ENCODE results near the gene TEX36. TPM values are rescaled to one million over a fixed set of nuclear protein-coding genes. Genes with fewer than 3 reads are reported as not detected.
"Not testable (repeated sequence)": the region's sequence is repeated elsewhere in the genome, so short reads cannot be mapped to it uniquely, and the experiment has no call there.

Gene TEX36
- total RNA-seq, 1 donor from 2014 or later: not detected

GRCh38 chr10:125656523-125656922 is 26.4 kb downstream of the TEX36 start:
- ChIA-PET CTCF (no interaction called here), POLR2A (no interaction called here)
- DNase-seq (no peak), ATAC-seq (ENCODE audit: low read depth) (no peak)
- Mint-ChIP-seq H3K27me3 (peaks cover 4% of the 10 kb centered on the region), H3K9me3 (no peaks in the 10 kb centered on the region), H3K4me3 (no peak overlapping the region), H3K36me3 (ENCODE audit: low read depth) (no peaks in the 10 kb centered on the region), H3K27ac (no peak overlapping the region), H3K4me1 (no peaks in the 10 kb centered on the region)
- no peak for TF ChIP-seq CTCF (IDR thresholded peaks at IDR 0.05)
- intact Hi-C loops (cut with micrococcal nuclease): no loop called here

- H3K4me1 Mint-ChIP-seq; POLR2A ChIA-PET; ATAC-seq (ENCODE audit: low read depth); H3K27me3 Mint-ChIP-seq; H3K9me3 Mint-ChIP-seq; H3K27ac Mint-ChIP-seq; intact Hi-C loops (cut with micrococcal nuclease); CTCF ChIA-PET; H3K4me3 Mint-ChIP-seq; DNase-seq; H3K36me3 Mint-ChIP-seq (ENCODE audit: low read depth): not testable (repeated sequence)
Measured at GRCh38 chr10:125653113-125653512, 29.9 kb downstream of the TEX36 start.

GRCh38 chr10:125646311-125646710 is 36.7 kb downstream of the TEX36 start:
- POLR2A ChIA-PET: no interaction called here
- intact Hi-C loops (cut with micrococcal nuclease): no loop called here
- H3K27ac Mint-ChIP-seq: no peak overlapping the region

GRCh38 chr10:125641398-125641797 is 41.6 kb downstream of the TEX36 start:
- DNase-seq (no peak), ATAC-seq (ENCODE audit: low read depth) (no peak)
- CTCF ChIA-PET: no interaction called here
- POLR2A ChIA-PET: no interaction called here
- Mint-ChIP-seq H3K9me3 (no peaks in the 10 kb centered on the region), H3K36me3 (ENCODE audit: low read depth) (no peaks in the 10 kb centered on the region), H3K27ac (no peak overlapping the region), H3K4me1 (no peaks in the 10 kb centered on the region), H3K4me3 (no peak overlapping the region), H3K27me3 (peaks cover 20% of the 10 kb centered on the region)
- no peak for TF ChIP-seq CTCF (IDR thresholded peaks at IDR 0.05)
- intact Hi-C loops (cut with micrococcal nuclease): no loop called here

More at GRCh38 chr10:125646311-125646710, 36.7 kb downstream of the TEX36 start:
- Mint-ChIP-seq H3K4me1 (no peaks in the 10 kb centered on the region), H3K36me3 (ENCODE audit: low read depth) (no peaks in the 10 kb centered on the region), H3K4me3 (no peak overlapping the region), H3K27me3 (peaks cover 4% of the 10 kb centered on the region), H3K9me3 (peaks cover 4% of the 10 kb centered on the region)
- CTCF ChIA-PET: no interaction called here
- no peak for TF ChIP-seq CTCF (IDR thresholded peaks at IDR 0.05)
- no peak for ATAC-seq (ENCODE audit: low read depth)
- no peak for DNase-seq

GRCh38 chr10:125640653-125641052 is 42.3 kb downstream of the TEX36 start:
- no peak for TF ChIP-seq CTCF (IDR thresholded peaks at IDR 0.05)
- no peaks in the 10 kb centered on the region for H3K9me3 Mint-ChIP-seq
- DNase-seq: no peak
- ATAC-seq (ENCODE audit: low read depth): no peak
- intact Hi-C loops (cut with micrococcal nuclease): no loop called here
- POLR2A ChIA-PET: no interaction called here
- CTCF ChIA-PET: no interaction called here
- H3K36me3 Mint-ChIP-seq (ENCODE audit: low read depth): no peaks in the 10 kb centered on the region
- H3K4me3 Mint-ChIP-seq: no peak overlapping the region
- peaks cover 20% of the 10 kb centered on the region for H3K27me3 Mint-ChIP-seq
- H3K27ac Mint-ChIP-seq: no peak overlapping the region
- no peaks in the 10 kb centered on the region for H3K4me1 Mint-ChIP-seq

GRCh38 chr10:125639846-125640245 is 43.1 kb downstream of the TEX36 start:
- H3K9me3 Mint-ChIP-seq: no peaks in the 10 kb centered on the region
- no peaks in the 10 kb centered on the region for H3K36me3 Mint-ChIP-seq (ENCODE audit: low read depth)
- H3K27me3 Mint-ChIP-seq: peaks cover 20% of the 10 kb centered on the region
- DNase-seq (no peak), ATAC-seq (ENCODE audit: low read depth) (no peak)
- no peak for TF ChIP-seq CTCF (IDR thresholded peaks at IDR 0.05)
- no peaks in the 10 kb centered on the region for H3K4me1 Mint-ChIP-seq
- POLR2A ChIA-PET: no interaction called here
- CTCF ChIA-PET: no interaction called here
- H3K27ac Mint-ChIP-seq: no peak overlapping the region
- intact Hi-C loops (cut with micrococcal nuclease): no loop called here
- no peak overlapping the region for H3K4me3 Mint-ChIP-seq

Data from activated B cell treated with CpG ODN at 0.5 μM for 24 hours (primary cell).